HG03066 (cell line): ENCODE measurements around the gene PI4KA.
"Not testable (repeated sequence)": the region's sequence is repeated elsewhere in the genome, so short reads cannot be mapped to it uniquely, and the experiment has no call there.

Experiments
- ATAC-seq: cut with Tn5 transposase; IDR thresholded peaks from one replicate; pipeline ENCODE4 v1.9.1; 2021; ENCODE audit warnings: low read depth; ENCODE audit not compliant: unreplicated experiment

PI4KA gene

DNA sequence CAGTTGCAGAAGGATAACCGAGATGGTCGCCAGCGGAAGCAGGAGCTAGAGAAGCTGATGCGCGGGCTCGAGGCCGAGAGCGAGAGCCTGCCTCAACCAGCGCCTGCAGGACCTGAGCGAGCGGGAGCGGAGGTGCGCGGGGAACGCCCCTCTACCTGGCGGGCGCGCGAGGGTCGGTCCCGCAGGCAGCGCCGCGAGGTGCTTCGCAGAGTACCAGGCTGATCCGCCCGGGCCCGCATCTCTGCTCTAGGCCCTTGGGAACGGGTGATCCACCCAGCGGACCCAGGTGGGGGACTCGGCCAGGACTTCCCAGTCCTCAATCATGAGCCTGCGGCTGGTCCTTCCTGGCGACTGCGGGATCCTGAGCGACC is 156.5 kb downstream of the PI4KA start:
- peak; percentile 10 for ATAC-seq

DNA sequence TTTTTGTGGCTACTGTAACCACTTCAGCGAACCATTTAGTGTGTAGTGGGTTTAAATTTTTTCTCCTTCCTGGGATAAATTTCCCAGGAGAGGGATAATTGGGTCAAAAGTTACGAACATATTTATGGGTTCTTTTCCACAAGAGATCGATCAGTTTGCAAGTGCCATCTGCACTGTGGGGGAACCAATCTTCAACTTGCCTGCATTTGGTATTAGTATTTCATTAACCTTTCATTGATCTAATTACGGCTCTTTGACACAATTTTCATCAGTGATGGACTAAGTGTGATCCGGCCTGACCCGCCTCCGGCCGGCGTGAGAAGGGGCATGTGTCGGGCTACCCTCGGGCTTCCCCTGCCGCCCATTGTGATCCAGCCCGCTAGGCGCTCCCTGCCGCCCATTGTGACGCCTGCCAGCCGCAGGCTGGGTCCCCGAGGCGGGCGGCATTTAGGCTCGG is 156.9 kb downstream of the PI4KA start:
- peak; percentile 9 for ATAC-seq

DNA sequence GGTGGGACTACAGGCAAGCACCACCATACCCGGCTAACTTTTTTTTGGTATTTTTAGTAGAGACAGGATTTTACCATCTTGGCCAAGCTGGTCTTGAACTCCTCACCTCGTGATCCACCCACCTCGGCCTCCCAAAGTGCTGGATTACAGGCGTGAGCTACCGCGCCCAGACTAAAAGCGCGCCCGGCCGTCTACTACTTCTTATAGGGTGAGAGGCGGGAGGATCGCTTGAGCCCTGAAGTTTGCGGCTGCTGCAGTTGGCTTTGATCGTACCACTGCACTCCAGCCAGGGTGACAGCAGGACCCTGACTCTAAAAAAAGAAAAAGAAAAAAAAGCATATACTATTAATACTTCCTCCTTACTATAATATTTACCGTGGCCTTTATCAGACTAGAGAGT is 158.3 kb downstream of the PI4KA start:
- ATAC-seq, result not testable (repeated sequence)

DNA sequence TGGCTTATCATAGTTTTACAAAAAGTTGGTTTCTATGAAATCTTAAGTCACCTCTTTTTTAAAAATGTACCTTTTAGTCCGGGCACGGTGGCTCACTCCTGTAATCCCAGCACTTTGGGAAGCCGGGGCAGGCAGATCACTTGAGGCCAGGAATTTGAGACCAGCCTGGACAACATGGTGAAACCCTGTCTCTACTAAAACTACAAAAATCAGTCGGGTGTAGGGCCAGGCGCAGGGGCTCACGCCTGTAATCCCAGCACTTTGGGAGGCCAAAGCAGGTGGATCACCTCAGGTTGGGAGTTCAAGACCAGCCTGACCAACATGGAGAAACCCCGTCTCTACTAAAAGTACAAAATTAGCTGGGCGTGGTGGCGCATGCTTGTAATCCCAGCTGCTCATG is 158.8 kb downstream of the PI4KA start:
- ATAC-seq, result not testable (repeated sequence)

DNA sequence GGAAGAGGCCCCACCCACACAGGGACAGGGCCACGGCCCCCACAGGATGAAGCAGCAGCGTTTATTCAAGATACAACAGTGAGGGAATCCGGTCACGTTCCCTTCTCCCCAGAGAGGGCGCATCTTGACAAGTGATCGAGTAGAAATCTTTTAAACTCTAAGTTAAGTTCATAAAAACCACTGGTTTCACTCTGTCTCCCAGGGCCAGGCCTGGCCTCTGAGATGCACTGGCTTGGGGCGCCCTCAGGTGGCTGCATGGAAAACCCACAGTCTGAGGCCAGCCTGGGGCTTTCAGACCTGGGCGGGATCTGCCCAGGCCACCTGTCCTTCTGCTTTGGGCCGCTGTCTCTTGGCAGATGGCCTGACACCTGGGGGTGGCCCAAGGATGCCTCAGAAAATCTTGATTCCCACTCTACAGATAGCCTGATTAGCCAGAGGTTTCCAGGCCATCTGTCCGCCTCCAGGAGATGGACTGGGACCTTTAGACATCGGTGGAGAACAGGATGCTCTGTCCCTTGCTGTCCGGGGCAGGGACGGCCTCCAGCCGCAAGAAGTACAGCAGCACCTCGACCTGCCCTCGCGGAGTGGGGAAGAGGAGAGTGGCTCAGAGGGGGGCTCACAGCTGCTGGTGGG is 161.0 kb downstream of the PI4KA start:
- not testable (repeated sequence) for ATAC-seq

DNA sequence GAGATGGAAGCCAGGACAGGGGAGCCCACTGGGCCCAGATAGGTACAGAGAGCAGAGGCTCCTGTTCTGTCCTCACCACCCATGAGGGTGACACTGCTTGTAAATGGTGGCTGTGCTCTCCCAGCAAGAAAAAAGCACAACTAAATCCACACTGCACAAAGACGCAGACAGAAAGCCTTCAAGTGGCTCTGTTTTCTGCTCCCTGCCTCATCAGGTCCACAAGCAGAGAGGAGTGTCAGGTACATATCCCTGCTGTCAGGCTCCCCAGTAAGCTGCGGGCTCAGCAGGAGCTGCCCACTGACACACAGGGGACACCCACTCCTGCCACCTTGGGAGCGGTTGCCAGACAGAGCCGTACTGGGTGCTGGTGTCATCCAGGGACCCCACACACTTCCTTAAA is 162.6 kb downstream of the PI4KA start:
- ATAC-seq, result not testable (repeated sequence)

DNA sequence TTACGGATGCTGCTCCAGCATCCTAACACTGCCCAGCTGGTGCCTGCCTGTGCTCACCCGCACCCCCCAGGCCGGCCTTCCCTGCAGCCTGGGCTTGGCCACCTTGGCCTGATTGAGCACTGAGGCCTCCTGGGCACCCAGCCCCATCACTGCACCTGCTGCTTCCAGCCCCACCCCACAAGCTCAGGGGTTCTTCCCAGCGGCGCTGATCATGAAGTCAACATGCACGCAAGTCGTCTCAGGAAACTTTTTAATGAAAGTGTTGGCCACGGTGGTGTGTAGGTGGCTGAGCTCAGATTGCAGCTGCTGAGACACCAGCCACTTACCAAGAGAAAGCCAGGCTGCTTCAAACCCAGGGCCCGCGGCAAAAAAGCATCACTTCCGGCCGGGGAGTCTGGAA is 163.4 kb downstream of the PI4KA start:
- ATAC-seq, result not testable (repeated sequence)

DNA sequence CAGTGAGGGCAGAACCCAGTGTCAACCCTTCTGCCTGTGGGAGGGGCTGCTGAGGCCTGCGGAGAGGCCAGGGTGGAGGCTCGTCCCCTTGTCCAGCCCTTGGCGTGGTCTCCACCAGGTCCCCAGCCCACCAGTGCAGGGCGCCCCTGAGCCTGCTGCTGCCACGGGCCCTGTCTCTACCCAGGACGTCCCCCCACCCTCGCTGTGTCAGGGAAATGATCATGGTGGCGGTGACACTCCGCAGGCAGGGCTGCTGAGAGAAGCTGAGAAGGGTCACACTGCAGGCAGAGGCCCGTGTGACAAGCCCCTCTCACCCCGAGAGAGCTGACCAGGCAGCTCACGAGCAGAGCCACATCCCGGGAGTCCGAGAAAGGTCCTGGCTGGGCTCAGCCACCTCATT is 164.4 kb downstream of the PI4KA start:
- not testable (repeated sequence) for ATAC-seq

DNA sequence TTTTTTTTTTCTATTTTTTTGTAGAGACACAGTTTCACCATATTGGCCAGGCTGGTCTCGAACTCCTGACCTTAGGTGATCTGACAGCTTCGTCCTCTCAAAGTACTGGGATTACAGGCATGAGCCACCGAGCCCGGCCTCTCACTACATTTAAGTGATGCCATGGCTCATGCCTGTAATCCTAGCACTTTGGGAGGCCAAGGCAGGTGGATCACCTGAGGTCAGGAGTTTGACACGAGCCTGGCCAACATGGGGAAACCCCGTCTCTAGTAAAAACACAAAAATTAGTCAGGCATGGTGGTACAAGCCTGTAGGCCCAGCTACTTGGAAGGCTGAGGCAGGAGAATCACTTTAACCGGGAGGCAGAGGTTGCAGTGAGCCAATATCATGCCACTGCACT is 165.7 kb downstream of the PI4KA start:
- ATAC-seq, result not testable (repeated sequence)

DNA sequence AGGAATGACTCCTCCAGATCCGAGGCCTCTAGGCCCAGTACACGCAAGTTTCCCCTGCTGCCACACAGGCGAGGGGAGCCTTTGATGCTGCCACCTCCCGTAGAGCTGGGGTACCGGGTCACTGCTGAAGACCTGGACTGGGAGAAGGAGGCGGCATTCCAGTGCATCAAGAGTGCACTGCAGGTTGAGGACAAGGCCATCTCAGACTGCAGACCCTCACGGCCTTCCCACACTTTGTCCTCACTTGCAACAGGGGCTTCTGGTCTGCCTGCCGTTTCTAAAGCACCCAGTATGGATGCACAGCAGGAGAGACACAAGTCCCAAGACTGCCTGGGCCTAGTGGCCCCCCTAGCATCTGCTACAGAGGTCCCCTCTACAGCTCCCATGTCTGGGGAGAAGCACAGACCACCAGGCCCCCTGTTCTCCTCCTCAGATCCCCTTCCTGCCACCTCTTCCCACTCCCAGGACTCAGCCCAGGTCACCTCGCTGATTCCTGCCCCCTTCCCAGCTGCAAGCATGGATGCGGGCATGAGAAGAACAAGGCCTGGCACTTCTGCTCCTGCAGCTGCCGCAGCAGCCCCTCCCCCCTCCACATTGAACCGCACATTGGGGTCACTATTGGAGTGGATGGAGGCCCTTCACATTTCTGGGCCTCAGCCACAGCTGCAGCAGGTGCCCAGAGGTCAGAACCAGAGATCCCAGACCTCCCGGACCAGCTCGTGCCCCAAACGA is 167.9 kb downstream of the PI4KA start:
- ATAC-seq, result not testable (repeated sequence)

DNA sequence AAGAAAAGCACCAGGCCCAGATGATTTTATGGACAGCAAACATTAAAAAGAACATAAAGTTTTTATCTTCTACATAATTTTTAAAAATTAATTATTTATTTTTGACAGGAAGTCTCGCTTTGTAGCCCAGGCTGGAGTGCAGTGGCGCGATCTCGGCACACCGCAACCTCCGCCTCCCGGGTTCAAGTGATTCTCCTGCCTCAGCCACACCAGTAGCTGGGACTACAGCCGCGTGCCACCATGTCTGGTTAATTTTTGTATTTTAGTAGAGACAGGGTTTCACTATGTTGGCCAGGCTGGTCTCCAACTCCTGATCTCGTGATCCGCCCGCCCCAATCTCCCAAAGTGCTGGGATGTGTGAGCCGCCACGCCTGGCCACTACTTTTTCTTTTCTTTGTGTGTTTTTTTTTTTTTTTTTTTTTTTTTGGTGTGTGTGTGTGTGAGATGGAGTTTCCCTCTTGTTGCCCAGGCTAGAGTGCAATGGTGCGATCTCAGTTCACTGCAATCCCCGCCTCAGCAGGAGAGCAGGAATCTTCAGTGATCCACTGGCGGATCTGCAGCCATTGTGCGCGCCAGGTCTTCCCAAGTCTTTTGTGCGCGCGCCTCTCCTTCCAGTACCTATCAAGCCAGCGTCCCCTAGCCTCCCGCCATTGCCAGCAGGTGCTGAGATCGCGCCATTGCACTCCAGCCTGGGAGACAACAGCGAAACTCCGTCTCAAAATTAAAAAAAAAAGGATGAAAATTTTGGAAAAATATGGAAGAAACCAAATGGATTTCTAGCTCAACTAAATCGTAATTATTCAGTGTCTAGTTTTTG is 171.0 kb downstream of the PI4KA start:
- not testable (repeated sequence) for ATAC-seq

DNA sequence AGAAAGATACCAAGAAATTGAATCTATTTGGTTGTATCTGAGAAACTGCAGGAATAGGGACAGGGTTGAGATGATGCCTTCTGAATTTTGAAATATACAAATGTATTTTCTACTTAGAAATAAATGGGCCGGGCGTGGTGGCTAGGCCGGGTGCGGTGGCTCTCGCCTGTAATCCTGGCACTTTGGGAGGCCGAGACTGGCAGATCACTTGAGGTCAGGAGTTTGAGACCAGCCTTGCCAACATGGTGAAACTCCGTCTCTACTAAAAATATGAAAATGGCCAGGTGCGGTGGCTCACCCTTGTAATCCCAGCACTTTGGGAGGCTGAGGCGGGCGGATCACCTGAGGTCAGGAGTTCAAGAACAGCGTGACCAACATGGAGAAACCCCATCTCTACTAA is 172.8 kb downstream of the PI4KA start:
- not testable (repeated sequence) for ATAC-seq

DNA sequence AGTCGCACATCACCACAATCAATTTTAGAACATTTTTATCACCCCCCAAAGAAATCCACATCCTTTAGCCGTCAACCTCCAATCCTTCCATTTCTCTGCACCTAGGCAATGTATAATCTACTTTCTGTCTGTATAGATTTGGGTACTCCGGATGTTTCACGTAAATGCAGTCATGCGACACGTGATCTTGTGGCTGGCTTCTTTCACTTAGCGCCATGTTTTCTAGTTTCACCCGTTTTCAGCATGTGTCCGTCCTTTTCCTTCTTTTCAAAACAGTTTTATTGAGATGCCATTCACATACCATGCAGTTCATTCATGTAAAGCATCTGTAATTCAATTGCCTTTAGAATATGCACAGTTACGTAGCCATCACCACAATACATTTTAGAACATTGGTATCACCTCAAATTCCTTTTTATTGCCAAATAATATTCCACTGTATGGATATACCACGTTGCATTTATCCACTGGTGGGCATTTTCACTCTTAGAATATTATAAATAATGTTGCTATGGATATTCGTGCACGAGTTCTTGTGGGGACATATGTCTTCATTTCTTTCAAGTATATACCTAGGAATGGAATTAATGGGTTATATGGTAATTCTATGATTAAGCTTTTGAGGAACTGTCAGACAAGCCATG is 179.7 kb downstream of the PI4KA start:
- ATAC-seq, result not testable (repeated sequence)

DNA sequence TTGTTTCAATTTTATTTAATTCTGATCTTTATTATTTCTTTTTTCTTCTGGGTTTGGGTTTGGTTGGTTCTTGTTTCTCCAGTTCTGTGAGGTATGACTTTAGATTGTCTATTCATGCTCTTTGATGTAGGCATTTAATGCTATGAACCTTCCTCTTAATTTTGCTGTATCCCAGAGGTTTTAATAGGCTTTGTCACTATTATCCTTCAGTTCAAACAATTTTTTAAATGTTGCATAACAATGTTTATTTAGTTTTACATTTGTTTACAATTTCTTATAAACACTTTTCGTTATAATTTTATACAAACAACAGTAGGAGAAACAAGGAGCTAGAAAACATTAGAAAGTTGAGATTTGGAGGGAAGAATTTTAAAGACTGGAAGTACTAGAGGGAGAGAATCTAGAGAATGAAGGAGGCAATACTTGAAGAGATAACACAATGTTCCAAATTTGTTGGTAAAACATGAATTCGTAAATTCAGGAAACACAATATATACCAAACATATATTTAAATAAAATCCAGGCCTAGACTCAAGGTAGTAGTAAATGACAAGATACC is 180.8 kb downstream of the PI4KA start:
- ATAC-seq, result no peak

DNA sequence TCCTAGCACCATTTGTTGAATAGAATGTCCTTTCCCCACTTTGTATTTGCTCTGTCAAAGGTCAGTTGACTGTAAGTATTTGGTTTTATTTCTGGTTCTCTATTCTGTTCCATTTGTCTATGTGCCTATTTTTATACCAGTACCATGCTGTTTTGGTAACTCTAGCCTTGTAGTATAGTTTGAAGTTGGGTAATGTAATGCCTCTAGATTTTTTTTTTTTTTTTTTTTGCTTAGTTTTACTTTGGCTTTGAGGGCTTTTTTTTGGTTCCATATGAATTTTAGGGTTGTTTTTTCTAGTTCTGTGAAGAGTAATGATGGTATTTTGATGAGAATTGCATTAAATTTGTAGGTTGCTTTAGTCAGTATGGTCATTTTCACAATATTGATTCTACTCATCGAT is 183.0 kb downstream of the PI4KA start:
- not testable (repeated sequence) for ATAC-seq

DNA sequence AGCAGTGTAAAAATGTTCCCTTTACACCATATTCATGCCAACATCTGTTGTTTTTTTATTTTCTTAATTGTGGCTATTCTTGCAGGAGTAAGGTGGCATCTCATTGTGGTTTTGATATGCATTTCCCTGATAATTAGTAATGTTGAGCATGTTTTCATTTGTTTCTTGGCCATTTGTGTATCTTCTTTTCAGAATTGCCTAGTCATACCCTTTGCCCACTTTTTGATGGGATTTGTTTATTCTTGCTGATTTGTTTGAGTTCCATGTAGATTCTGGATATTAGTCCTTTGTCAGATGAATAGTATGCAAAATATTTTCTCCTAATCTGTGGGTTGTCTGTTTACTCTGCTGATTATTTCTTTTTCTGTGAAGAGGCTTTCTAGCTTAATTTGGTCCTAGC is 183.6 kb downstream of the PI4KA start:
- ATAC-seq, result no peak

DNA sequence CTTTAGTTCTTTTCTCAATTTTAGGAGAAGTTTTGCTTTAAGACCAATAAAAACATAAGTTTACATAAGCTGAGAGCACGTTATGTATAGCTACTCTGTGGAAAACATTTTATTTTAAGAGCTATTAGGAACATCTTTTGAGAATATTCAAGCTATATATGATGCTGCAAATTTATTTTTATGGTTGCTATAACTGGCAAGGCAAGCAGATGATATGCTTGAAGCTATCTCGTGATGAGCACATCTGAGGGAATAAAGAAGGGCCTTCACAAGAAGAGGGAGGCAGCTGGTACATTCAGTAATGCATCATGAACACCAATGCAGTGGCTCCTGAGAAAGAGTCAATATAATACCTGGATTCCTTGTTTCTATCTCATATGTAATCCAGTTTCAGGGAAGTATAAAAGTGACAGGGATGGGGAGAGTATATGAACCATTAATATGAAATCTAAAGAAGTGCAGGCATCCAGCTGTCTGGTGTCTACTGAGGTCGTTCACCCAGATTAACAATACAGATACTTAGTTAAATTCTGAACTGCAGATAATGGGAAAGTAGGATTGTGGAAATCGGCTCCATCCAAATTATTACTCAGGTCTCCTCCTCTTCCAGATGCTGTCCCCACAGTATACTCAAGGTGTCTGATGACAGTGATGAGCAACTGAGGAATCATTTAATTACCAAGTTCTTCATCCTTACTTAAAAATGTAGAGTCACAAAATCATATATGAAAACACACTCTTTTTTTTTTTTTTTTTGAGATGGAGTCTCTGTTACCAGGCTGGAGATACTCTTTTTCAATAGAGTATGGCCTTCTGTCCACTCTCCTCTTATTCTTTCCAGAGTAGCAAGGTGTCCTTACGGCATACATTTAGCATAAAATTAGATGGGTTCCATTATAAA is 185.1 kb downstream of the PI4KA start:
- no peak for ATAC-seq

DNA sequence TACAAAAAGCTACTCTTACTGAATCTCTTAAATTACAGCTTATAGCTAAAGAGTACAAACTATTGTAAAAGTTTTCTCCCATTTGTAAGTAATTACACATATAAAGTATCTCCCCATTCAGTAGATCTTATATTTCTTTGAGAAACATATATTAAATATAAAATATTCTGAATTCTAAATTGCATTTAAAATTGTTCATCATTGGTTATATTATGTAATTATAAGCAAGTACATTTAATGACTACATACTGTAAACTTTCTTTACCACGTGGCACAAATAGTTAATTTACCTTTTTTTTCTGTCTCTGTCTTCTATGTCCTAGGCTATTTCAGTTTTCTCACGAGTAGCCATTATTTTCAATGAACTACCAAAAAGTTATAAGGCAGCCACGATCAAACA is 185.9 kb downstream of the PI4KA start:
- ATAC-seq, result no peak

DNA sequence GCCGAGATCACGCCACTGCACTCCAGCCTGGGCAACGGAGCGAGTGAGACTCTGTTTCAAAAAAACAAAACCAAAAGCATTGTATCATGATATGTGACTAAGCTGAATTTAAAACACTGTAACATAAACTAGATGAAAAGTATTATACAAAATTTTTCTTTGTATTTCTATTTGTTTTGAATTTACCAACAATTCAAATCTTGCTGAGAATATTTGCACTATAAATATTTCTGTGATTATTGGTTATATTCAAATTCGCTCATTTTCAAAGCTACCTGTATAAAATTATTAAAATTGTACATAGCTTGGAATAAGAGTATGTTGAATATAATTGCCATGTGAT is 186.6 kb downstream of the PI4KA start:
- no peak for ATAC-seq
